NCI-H510A (cell line): ENCODE results near the gene KRTAP1-3.
"Not testable (repeated sequence)": the region's sequence is repeated elsewhere in the genome, so short reads cannot be mapped to it uniquely, and the experiment has no call there.

ENCODE experiments used
- DNase-seq: peaks from one replicate; lab custom pipeline; 2025; lab: John Stamatoyannopoulos, UW

The KRTAP1-3 gene, protein sequence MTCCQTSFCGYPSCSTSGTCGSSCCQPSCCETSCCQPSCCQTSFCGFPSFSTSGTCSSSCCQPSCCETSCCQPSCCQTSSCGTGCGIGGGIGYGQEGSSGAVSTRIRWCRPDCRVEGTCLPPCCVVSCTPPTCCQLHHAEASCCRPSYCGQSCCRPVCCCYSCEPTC

DNA sequence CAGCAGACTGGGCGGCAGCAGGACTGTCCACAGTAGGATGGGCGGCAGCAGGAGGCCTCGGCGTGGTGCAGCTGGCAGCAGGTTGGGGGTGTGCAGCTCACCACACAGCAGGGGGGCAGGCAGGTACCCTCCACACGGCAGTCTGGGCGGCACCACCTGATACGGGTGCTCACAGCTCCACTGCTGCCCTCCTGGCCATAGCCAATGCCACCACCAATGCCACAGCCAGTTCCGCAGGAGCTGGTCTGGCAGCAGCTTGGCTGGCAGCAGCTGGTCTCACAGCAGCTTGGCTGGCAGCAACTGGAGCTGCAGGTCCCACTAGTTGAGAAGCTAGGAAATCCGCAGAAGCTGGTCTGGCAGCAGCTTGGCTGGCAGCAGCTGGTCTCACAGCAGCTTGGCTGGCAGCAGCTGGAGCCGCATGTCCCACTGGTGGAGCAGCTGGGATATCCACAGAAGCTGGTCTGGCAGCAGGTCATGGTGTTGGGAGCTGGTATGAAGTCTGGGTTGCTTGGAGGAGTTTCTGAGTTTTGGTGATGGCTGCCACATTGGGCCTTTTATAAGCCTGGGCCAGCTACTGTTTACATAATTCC is at the start of gene KRTAP1-3:
Gene KRTAP1-3, minus strand, starts transcription at position 529 of the 590 bp plus-strand sequence. Its CDS starts 53 bp downstream, at position 476.
- peak; percentile 66 for DNase-seq

DNA sequence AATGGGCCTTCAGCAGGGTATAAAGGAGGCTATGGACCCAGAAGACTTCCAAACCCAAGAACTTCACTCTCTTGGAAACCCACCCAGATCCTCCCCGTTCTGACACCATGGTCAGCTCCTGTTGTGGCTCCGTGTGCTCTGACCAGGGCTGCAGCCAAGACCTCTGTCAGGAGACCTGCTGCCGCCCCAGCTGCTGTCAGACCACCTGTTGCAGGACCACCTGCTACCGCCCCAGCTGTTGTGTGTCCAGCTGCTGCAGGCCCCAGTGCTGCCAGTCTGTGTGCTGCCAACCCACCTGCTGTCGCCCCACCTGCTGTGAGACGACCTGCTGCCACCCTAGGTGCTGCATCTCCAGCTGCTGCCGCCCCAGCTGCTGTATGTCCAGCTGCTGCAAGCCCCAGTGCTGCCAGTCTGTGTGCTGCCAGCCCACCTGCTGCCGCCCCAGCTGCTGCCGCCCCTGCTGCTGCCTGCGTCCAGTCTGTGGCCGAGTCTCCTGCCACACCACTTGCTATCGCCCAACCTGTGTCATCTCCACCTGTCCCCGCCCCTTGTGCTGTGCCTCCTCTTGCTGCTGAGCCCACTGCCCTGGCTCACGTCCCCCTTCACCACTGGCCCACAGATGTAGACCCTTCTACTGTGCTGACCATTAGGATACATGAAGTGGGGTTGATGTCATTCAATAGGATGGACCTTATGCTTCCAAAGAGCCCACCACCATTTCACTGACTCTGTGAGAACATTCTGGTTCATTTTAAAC is 49.6 kb upstream of the KRTAP1-3 start, which contains the start of gene KRTAP4-7:
Gene KRTAP4-7, plus strand, starts transcription at position 51 of the 757 bp plus-strand sequence. Its CDS starts 57 bp downstream, at position 108.
- DNase-seq, result not testable (repeated sequence)

DNA sequence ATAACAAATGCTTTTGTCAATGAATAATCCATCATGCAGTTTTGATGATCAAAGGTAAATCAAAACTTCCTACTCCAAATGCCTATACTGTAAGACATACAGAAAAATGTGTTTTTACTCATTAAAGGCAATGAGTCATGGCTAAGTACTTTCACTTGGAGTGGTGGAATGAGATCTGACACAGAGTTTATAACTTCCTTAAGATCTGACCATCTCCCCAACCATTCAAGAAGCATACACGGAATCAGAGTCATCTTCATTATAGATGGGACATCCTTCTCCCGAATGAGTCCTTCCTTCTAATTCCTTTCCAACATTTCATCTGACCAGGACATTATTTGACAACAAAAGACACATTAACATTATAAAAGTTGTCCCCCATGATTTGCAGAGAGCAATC is 48.8 kb upstream of the KRTAP1-3 start:
- not testable (repeated sequence) for DNase-seq

DNA sequence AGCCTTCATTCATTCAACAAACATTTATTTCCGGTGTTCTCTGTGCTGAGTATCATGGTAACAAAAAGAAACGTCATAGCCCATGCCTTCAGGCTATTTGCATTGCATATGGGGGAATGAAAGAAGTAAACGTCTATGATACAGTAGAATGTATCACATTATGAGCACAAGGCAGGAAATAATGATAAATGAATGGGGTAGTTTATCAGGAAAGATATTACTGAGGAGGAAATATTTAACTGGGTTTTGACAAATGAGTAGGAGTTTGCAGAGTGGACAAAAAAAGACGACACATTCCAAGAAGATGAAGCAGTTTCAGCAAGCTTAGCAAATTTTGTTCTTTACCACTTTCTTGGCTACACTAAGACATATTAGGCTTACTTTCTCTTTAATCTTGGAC is 48.0 kb upstream of the KRTAP1-3 start:
- no peak for DNase-seq

DNA sequence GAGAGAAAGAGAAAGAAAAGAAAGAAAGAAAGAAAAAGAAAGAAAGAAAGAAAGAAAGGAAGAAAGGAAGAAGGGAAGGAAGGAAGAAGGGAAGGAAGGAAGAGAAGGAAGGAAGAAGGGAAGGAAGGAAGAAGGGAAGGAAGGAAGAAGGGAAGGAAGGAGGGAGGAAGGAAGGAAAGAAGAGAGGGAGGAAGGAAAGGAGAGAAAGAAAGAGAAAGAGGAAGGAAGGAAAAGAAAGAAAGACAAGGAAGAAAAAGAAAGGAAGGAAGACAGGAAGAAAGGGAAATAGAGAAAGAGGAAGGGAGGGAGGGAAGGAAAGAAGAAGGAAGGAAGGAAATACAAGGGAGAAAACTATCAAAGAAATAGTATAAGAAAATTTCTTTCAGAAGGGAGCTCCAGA is 42.1 kb upstream of the KRTAP1-3 start:
- no peak for DNase-seq

DNA sequence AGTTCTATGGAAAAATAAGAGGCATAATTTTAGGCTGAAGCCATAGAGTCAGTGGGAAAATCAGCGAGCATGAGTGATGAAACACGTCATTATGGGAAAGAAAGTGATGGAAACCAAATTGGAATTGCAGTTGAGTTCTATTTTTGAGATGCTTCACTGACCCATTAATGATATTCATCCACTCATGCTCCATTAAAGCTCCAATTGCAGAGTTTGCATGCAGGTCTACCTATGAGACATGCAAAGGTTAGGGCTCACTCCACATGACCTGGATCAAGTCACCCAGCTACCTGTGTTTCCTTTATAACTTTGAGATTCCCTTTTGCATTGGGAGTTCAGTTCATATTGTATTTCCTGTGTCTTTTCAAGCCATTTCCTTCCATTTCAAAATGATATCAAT is 39.0 kb upstream of the KRTAP1-3 start:
- DNase-seq, result no peak

DNA sequence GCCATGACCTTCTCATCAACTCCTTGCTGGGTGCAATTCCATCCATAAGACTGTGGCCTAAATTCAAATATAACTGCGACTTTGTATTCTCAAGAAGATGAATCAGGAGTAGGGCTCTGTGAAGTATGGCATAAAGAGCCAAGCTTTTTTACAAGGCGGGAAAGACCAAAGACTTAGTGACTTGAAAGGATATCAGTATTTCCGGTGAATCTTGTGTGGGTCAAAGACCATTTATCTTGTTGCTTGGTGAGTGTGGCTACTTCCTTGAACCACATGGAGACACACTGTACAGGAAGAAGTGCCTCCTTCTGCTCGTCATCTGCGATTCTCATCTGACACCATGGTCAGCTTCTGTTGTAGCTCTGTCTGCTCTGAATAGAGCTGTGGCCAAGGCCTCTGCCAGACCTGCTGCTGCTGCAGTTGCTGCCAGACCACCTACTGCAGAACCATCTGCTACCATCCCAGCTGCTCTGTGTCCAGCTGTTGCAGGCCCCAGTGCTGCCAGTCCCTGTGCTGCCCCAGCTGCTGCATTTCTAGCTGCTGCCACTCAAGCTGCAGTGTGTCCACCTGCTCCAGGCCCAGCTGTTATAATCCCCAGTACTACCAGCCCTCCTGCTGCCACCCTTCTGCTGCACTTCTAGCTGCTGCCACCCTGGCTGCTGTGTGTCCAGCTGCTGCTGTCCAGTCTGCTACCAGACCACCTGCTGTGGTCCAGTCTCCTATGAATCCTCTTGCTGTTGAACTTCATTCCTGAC is 37.1 kb upstream of the KRTAP1-3 start:
- no peak for DNase-seq

DNA sequence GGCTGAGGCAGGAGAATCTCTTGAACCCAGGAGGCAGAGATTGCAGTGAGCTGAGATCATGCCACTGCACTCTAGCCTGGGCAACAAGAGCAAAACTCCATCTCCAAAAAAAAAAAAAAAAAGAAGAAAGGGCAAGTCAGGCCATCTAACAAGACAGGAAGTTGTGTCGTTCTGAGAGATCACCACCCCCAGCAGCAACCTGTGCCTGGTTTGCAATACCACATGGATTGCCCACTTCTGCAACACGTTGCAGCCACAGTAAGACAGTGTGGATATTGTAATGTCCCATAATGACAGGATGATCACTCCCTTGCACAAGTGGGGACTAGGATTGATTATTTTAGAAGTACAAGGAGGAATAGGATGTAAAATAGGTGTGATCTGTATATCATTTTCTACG is 34.4 kb upstream of the KRTAP1-3 start:
- DNase-seq, result no peak

DNA sequence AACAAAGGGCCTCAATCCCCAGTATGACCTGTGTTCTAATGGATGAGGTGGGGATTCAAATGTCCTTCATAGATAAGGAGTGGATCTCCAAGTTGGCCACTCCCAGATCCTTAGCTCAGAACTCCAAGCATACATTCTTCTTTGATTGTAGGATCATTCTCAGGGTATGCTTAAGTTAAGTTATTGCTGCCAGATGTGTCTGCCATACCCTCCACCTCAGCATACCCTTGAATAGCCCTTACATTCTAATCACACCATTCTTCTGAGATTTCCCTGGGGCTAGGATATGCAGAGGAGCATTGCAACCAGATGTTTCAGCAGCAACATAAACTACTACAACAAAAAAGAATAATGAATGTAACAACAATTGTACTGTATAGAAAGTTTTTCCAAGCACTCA is 32.6 kb upstream of the KRTAP1-3 start:
- DNase-seq, result no peak

DNA sequence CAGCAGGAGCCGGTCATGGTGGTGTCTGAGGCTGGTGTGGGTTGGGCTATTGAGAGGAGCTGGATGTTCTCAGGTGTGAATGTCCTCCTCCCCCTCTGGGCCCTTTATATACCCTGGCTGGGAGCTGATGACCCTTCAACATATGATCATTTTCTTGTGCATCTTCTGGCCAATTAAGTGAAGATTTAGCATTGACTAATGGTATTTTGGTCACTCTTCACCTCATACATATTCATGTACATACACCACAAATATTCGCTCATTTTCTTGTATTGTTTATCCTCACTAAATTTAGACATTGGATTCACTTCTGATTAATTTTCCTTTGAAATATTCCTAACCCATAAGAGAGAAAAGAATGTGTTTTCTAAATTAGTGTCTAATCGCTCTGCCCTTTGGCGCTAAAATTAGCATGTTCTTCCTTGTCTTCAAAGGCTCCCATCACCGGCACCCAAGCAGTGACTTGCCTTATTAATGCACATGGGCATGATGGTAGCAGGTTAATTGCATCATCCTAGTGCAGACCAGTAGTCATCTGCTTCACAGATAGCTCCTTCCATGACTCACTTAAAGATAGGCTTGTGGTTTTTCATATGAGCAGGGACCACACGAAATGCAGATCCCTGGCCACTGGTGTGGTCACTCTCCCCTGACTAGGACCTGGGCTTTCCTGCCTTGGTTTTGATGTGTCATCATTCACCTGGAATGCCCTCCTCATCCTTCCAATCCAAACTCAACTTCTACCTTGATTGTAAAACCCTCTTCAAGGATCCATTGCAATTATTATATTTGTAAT is 31.4 kb upstream of the KRTAP1-3 start, which contains the start of gene KRTAP2-4:
Gene KRTAP2-4, minus strand, starts transcription at position 51 of the 796 bp plus-strand sequence. Its CDS starts 34 bp downstream, at position 17.
- DNase-seq, result no peak

DNA sequence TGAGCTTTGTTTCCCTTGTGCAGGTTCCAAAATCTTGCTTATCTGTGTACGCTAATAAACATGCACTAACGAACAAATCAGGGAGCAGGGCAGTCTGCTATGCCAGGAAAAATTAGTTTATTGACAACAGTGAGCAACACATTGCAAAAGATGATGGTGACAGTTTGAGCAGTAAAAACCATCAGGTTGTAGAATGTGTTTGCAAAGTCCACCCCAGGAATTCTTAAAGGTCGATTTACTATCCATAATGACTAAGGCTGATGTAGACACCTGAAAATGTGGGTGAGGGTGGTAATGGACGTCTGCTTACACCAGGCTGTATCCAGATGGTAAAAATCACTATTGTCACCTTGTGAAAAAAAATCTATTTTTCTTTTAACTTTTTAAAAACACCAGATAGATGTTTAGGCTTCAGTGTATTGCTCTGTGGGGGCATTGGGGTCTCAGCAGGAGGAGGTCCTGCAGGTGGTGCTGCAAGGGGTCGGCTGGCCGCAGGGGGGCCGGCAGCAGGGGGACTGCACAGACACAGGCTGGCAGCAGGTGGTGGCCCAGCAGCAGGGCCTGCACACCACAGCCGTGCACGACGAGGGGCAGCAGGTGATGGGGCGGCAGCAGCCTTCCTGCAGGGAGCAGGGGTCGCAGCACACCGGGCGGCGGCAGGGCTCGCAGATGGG is 30.5 kb upstream of the KRTAP1-3 start:
- not testable (repeated sequence) for DNase-seq

DNA sequence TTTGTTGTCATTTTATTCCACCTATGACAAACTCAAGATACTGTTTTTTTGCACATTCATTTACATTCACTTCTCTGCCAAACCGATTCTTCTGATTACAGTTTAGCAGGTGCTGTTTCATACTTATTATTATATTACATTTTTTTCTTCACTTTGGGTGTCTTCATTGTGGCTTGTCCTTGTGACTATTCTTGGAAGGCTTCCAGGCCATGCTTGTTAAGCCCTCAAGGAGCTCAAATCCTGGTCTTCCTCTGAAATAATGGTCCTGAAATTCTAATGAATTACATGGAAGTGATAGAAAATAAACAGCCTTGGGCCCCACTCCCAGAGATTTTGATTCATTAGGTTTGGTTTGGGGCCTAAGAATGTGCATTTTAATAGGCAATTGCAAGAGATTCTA is 29.6 kb upstream of the KRTAP1-3 start:
- no peak for DNase-seq

DNA sequence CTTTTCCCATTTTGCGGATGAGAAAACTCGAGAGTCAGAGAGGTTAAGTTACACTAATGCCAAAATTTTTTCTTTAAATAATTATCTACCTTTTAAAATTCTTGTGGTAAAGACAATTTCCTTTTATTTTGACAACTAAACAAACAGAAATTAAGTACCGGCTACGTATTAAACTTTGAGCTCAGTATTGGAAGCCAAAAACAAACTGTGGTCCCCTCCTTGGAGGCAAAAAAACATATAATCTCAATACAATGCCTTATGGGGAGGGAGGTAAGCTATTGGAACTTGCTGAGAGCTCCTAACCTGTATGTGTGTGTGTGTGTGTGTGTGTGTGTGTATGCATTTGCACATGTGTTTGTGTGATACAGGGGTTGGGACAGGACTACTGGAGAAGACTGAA is 28.8 kb upstream of the KRTAP1-3 start:
- no peak for DNase-seq

DNA sequence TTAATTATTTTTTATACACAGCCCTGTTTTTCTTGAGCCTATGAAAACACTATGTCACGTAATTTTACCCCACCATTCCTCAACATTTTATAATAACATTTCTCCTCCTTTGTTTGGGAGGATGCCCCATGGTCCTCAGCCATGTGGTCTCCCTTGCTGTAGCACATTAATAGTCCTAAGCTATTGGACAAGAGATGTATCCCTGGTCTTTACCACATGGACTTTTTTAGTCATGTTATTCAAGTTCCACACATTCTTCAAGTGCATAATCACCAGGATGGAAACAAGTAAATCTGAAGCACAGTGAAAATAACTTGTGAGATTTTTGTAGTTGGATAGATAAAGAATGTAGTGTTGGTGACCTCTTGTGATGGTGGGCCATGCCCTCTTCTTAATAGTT is 27.3 kb upstream of the KRTAP1-3 start:
- no peak for DNase-seq

DNA sequence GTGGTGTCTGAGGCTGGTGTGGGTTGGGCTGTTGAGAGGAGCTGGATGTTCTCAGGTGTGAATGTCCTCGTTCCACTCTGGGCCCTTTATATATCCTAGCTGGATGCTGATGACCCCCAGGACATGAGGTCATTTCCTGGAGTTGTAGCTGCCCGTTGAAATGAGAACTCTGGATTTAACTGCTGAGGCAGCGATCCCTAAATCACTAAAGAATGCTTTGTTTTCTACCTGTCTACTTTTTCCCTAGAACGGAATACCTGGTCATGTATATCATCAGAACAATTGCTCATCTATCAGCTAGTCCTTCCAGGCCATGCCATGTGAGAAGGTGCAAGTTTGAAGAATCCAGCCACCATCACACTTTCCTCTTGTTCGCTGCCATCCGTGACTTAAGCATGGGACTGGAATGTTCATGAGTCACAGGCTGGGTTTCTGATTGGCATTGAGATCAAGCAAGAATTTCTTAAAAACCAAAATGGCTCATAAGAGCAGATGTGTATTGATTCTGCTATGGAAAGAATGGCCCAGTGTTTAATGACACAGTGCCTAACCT is 25.5 kb upstream of the KRTAP1-3 start, which contains the start of gene KRTAP2-3:
Gene KRTAP2-3, minus strand, starts transcription at position 63 of the 553 bp plus-strand sequence. CDS start 64 bp downstream, outside the sequence.
- no peak for DNase-seq

DNA sequence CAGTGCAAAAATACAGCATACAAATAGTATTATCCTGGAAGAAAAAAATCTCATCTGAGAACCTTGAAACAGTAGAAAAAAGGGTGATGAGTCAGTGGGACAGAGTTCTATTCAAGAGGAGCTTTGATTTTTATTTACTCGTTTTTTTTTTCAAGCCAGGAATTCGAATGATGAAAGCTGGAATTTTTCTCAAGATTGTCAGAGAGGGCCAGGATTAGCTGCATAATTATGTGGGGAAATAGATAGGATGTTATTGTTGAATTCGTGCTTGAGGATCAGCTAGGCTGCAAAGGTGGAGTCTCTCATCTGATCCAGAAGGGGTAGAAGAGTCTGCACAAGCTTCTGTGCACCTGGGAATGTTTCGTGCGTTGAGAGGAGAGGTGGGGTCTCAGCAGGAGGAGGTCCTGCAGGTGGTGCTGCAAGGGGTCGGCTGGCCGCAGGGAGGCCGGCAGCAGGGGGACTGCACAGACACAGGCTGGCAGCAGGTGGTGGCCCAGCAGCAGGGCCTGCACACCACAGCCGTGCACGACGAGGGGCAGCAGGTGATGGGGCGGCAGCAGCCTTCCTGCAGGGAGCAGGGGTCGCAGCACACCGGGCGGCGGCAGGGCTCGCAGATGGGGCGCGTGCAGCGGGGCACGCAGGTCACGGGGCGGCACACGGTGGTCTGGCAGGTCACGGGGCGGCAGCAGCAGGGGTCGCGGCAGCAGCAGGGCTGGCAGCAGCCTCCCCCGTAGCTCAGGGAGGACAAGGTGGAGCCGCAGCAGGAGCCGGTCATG is 24.8 kb upstream of the KRTAP1-3 start:
- DNase-seq, result not testable (repeated sequence)

DNA sequence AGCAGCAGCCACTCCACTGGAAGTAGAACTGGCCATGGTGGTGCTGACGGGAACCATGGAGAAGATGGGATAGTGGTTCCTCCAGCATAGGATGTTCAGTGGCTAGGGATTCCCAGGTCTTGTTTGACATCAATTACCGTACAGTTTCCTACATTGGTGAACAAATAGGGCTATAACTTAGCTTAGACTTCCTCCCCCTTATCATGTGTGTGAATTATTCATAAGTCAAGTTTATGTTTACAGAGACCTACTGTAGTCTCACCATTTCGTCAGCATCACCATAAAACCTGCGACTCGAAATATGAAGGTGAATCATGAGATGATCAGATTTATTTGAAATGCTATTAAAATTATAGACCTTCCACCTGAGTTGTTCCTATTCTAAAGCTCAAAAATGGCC is 24.1 kb upstream of the KRTAP1-3 start:
- no peak for DNase-seq

DNA sequence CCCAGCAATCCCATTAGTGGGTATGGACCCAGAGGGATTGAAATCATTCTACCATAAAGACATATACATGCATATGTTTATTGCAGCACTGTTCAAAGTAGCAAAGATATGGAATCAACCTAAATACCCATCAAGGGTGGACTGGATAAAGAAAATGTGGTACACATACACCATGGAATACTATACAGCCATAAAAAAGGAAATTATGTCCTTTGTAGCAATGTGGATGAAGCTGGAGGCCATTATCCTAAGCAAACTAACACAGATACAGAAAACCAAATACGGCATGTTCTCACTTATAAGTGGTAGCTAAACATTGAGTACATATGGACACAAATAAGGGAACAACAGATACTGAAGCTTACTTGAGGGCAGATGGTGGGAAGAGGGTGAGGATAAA is 22.9 kb upstream of the KRTAP1-3 start:
- DNase-seq, result no peak

DNA sequence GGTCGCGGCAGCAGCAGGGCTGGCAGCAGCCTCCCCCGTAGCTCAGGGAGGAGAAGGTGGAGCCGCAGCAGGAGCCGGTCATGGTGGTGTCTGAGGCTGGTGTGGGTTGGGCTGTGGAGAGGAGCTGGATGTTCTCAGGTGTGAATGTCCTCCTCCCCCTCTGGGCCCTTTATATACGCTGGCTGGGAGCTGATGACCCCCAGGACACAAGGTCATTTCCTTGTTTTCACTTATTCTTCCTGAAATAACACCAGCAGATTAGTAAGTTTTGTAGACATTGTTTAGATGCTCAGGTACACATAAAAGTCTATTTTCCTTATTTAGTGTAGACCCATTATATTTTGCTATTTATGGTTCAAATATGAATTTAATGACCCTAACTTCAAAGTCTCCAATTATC is 20.5 kb upstream of the KRTAP1-3 start, which contains the start of gene KRTAP2-2:
Gene KRTAP2-2, minus strand, starts transcription at position 101 of the 400 bp plus-strand sequence. Its CDS starts 19 bp downstream, at position 82.
- DNase-seq, result not testable (repeated sequence)
